Neural cell (in vitro differentiated cells): ENCODE measurements around the gene TM7SF2. TPM values are rescaled to one million over a fixed set of nuclear protein-coding genes. Genes with fewer than 3 reads are reported as not detected.

ENCODE experiments used
- H2AFZ ChIP-seq: fragments of 200-600, 300-800 bp; sonication (generic), shearing (Covaris generic); 2 replicates; pipeline ENCODE4 v1.6.0; 2014; ENCODE audit warnings: low read depth, mild to moderate bottlenecking, antibody characterized with exemption, low read length, moderate library complexity
- H3F3A ChIP-seq: fragments of 200-600 bp; shearing (Covaris generic); 2 replicates; pipeline ENCODE4 v1.6.1; 2016; ENCODE audit warnings: mild to moderate bottlenecking, moderate library complexity, mixed read lengths, antibody characterized with exemption, low read length; ENCODE audit not compliant: insufficient read depth, poor library complexity, severe bottlenecking
- H3K27ac ChIP-seq: fragments of 200-600, 300-800 bp; sonication (generic), shearing (Covaris generic); 2 replicates; pipeline ENCODE4 v1.5.1; 2014; ENCODE audit warnings: mild to moderate bottlenecking, low read length, moderate library complexity
- H3K27me3 ChIP-seq: fragments of 300-800, 200-600 bp; sonication (generic), shearing (Covaris generic); 2 replicates; pipeline ENCODE4 v1.6.0; 2014; ENCODE audit warnings: mild to moderate bottlenecking, low read depth, low read length, moderate library complexity; ENCODE audit not compliant: insufficient read depth
- H3K36me3 ChIP-seq: fragments of 300-800, 200-600 bp; sonication (generic), shearing (Covaris generic); 2 replicates; pipeline ENCODE4 v1.5.1; 2014; ENCODE audit warnings: mild to moderate bottlenecking, antibody characterized with exemption, low read length, moderate library complexity; ENCODE audit not compliant: insufficient read depth
- H3K4me2 ChIP-seq: fragments of 300-800, 200-600 bp; sonication (generic), shearing (Covaris generic); 2 replicates; pipeline ENCODE4 v1.6.0; 2014; ENCODE audit warnings: mild to moderate bottlenecking, low read length
- H3K4me3 ChIP-seq: fragments of 300-800, 200-600 bp; sonication (generic), shearing (Covaris generic); 2 replicates; pipeline ENCODE4 v1.5.1; 2014; ENCODE audit warnings: mild to moderate bottlenecking, low read length, moderate library complexity
- H3K79me2 ChIP-seq: fragments of 200-600 bp; shearing (Covaris generic); replicated peaks from 2 replicates; pipeline ENCODE4 v1.6.0; 2014; ENCODE audit warnings: mild to moderate bottlenecking, low read length, moderate library complexity; ENCODE audit not compliant: insufficient read depth
- H3K9ac ChIP-seq: fragments of 300-800, 200-600 bp; sonication (generic), shearing (Covaris generic); 2 replicates; pipeline ENCODE4 v1.6.1; 2016; ENCODE audit warnings: mild to moderate bottlenecking, low read length, mixed read lengths
- H3K9me2 ChIP-seq: fragments of 200-600 bp; shearing (Covaris generic); 2 replicates; pipeline ENCODE4 v1.6.1; 2016; ENCODE audit warnings: mild to moderate bottlenecking, low read length, mixed read lengths; ENCODE audit not compliant: insufficient read depth
- H3K9me3 ChIP-seq: fragments of 200-600, 300-800 bp; sonication (generic), shearing (Covaris generic); 2 replicates; pipeline ENCODE4 v1.6.1; 2016; ENCODE audit warnings: mild to moderate bottlenecking, mixed run types, low read length, moderate library complexity, mixed read lengths
- H4K20me1 ChIP-seq: fragments of 200-600 bp; shearing (Covaris generic); 2 replicates; pipeline ENCODE4 v1.6.1; 2016; ENCODE audit warnings: mild to moderate bottlenecking, mixed run types; ENCODE audit not compliant: insufficient read depth
- EP300 ChIP-seq: fragments of 450-650 bp; conservative IDR thresholded peaks from 2 replicates; pipeline ENCODE4 v1.6.1; 2014; ENCODE audit warnings: antibody characterized with exemption, mild to moderate bottlenecking, moderate library complexity; ENCODE audit not compliant: poor library complexity, severe bottlenecking
- EZH2 ChIP-seq: fragments of 200-600, 300-800 bp; shearing (Covaris generic), sonication (generic); IDR thresholded peaks from 2 replicates; pipeline ENCODE4 v1.6.1; 2014; ENCODE audit warnings: antibody characterized with exemption, low read length, borderline replicate concordance, mild to moderate bottlenecking; ENCODE audit not compliant: insufficient read depth, poor library complexity, severe bottlenecking
- MXI1 ChIP-seq: fragments of 450-650 bp; conservative IDR thresholded peaks from 2 replicates; pipeline ENCODE4 v1.6.1; 2014; ENCODE audit warnings: antibody characterized with exemption, mild to moderate bottlenecking; ENCODE audit not compliant: poor library complexity, severe bottlenecking
- POLR2AphosphoS5 ChIP-seq: IDR thresholded peaks from 2 replicates; pipeline ENCODE4 v1.6.1; 2012
- RAD21 ChIP-seq: fragments of 450-650 bp; conservative IDR thresholded peaks from 2 replicates; pipeline ENCODE4 v1.6.1; 2014; ENCODE audit warnings: antibody characterized with exemption, mild to moderate bottlenecking, moderate library complexity
- SMC3 ChIP-seq: fragments of 450-650 bp; conservative IDR thresholded peaks from 2 replicates; pipeline ENCODE4 v1.6.1; 2014; ENCODE audit warnings: antibody characterized with exemption, mild to moderate bottlenecking, moderate library complexity; ENCODE audit not compliant: poor library complexity
- TAF1 ChIP-seq: IDR thresholded peaks from 2 replicates; pipeline ENCODE4 v1.6.1; 2012; ENCODE audit warnings: low read depth
- polyA minus RNA-seq: library from RNA; depleted of rRNA, polyadenylated mRNA; stranded (reverse); fragments of >200 nt; gene quantifications from 2 replicates; pipeline ENCODE4 v1.2.3, GENCODE V29; 2014
- polyA plus RNA-seq: library from polyadenylated mRNA; depleted of rRNA; stranded (reverse); fragments of >200 nt; gene quantifications from 2 replicates; pipeline ENCODE4 v1.2.3, GENCODE V29; 2014
- TF ChIP-seq, protein P1 (sequence below): fragments of 450-650 bp; IDR thresholded peaks from 2 replicates; pipeline ENCODE4 v1.5.1; 2014; ENCODE audit warnings: antibody characterized with exemption, mild to moderate bottlenecking, moderate library complexity; ENCODE audit not compliant: poor library complexity, severe bottlenecking
- TF ChIP-seq, protein P2 (sequence below): IDR thresholded peaks from 2 replicates; pipeline ENCODE4 v1.6.1; 2012; ENCODE audit warnings: borderline replicate concordance

The TM7SF2 gene
- polyA plus RNA-seq (78.4 and 99.5 TPM in 2 replicates), polyA minus RNA-seq (70.7 and 78.2 TPM in 2 replicates)

DNA sequence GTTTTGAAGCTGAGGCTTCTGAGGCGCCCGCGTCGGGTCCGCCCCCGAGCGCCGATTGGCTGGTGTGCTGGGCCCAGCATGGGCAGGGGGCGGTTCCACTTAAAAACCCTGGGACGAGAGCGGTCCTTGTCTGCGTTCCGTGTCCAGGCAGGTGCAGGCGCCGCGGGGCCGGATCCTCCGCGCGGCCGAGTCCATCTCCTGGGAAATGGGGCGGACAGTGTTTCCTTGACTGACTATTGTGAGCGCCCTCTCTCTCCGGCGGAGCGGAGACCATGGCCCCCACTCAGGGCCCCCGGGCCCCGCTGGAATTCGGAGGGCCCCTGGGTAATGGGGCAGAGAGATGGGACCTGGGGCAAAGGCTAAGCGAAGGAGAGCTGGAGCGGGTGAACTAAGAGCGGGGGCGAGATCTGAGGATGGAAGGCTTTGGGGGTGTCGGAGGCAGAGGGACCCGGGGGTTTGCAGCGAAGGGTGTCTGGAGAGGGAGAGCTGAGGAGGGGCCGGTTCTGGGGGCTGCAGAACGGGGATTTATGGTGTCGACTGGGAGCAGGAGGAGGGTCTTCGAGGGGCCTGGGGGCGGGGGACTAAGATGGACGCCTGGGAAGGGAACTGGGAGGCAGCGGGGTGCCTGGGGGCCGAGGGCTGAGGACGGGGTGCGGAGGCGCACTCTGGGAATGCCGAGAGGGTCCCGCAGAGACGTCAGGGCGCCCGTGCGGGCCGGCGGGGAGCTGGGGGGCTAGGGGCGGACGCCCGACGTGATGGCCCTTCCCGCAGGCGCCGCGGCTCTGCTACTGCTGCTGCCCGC, at the start of gene TM7SF2:
TSS of gene TM7SF2 (plus strand) at position 129 of the 802 bp plus-strand sequence. CDS start at position 273, 144 bp downstream.
- peak within 1 kb of the TSS; percentile 97 for H3K27ac ChIP-seq
- no peaks in the 10 kb centered on the region for H3K27me3 ChIP-seq
- peaks cover 23% of the 10 kb centered on the region for H3K79me2 ChIP-seq
- no peaks in the 10 kb centered on the region for H3K36me3 ChIP-seq
- TF ChIP-seq TAF1 (peak; percentile 93), SMC3 (no peak), POLR2AphosphoS5 (peak; percentile 99), RAD21 (no peak), EP300 (peak; percentile 36), MXI1 (peak; percentile 65), EZH2 (no peak)
- TF ChIP-seq, protein P1, sequence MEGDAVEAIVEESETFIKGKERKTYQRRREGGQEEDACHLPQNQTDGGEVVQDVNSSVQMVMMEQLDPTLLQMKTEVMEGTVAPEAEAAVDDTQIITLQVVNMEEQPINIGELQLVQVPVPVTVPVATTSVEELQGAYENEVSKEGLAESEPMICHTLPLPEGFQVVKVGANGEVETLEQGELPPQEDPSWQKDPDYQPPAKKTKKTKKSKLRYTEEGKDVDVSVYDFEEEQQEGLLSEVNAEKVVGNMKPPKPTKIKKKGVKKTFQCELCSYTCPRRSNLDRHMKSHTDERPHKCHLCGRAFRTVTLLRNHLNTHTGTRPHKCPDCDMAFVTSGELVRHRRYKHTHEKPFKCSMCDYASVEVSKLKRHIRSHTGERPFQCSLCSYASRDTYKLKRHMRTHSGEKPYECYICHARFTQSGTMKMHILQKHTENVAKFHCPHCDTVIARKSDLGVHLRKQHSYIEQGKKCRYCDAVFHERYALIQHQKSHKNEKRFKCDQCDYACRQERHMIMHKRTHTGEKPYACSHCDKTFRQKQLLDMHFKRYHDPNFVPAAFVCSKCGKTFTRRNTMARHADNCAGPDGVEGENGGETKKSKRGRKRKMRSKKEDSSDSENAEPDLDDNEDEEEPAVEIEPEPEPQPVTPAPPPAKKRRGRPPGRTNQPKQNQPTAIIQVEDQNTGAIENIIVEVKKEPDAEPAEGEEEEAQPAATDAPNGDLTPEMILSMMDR: no peak
- TF ChIP-seq, protein P2, sequence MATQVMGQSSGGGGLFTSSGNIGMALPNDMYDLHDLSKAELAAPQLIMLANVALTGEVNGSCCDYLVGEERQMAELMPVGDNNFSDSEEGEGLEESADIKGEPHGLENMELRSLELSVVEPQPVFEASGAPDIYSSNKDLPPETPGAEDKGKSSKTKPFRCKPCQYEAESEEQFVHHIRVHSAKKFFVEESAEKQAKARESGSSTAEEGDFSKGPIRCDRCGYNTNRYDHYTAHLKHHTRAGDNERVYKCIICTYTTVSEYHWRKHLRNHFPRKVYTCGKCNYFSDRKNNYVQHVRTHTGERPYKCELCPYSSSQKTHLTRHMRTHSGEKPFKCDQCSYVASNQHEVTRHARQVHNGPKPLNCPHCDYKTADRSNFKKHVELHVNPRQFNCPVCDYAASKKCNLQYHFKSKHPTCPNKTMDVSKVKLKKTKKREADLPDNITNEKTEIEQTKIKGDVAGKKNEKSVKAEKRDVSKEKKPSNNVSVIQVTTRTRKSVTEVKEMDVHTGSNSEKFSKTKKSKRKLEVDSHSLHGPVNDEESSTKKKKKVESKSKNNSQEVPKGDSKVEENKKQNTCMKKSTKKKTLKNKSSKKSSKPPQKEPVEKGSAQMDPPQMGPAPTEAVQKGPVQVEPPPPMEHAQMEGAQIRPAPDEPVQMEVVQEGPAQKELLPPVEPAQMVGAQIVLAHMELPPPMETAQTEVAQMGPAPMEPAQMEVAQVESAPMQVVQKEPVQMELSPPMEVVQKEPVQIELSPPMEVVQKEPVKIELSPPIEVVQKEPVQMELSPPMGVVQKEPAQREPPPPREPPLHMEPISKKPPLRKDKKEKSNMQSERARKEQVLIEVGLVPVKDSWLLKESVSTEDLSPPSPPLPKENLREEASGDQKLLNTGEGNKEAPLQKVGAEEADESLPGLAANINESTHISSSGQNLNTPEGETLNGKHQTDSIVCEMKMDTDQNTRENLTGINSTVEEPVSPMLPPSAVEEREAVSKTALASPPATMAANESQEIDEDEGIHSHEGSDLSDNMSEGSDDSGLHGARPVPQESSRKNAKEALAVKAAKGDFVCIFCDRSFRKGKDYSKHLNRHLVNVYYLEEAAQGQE: peak; percentile 67
- peak within 1 kb of the TSS; percentile 21 for H2AFZ ChIP-seq
- H3K4me2 ChIP-seq: peak within 1 kb of the TSS; percentile 99
- no peaks in the 10 kb centered on the region for H3K9me3 ChIP-seq
- no peaks in the 10 kb centered on the region for H4K20me1 ChIP-seq
- no peaks in the 10 kb centered on the region for H3K9me2 ChIP-seq
- H3K9ac ChIP-seq: peak within 1 kb of the TSS; percentile 98
- H3K4me3 ChIP-seq: peak within 1 kb of the TSS; percentile 86
- H3F3A ChIP-seq: no peaks in the 10 kb centered on the region

DNA sequence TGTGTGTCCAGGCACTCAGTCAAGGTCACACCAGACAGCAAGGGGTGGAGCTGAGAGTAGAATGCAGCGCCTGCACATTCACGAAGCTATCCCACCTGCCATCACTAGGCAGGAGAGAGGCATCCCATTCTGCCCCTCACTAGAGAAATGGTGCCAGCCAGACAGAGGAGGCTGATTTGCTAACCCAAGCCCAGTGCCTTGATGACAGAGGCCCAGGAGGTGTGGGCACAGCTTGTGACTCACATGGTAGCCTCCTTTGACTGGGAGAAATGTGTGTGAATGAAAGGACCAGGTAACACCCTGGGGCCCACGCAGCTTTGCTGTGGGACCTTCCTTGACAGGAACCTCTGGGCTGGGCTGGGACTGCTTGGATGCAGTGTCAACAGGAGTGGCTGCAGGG, 48.1 kb upstream of the TM7SF2 start:
- H3K9ac ChIP-seq: no peak overlapping the region
- H3K9me3 ChIP-seq: no peaks in the 10 kb centered on the region
- H3K36me3 ChIP-seq: no peaks in the 10 kb centered on the region
- no peak overlapping the region for H3K27ac ChIP-seq
- no peak overlapping the region for H3K4me3 ChIP-seq
- no peak overlapping the region for H3K4me2 ChIP-seq
- H3K27me3 ChIP-seq: no peaks in the 10 kb centered on the region
- no peaks in the 10 kb centered on the region for H4K20me1 ChIP-seq
- H3K9me2 ChIP-seq: no peaks in the 10 kb centered on the region
- TF ChIP-seq TAF1 (no peak), MXI1 (no peak), EP300 (no peak), SMC3 (no peak)
- TF ChIP-seq, protein P1: no peak
- H3F3A ChIP-seq: no peaks in the 10 kb centered on the region
- no peaks in the 10 kb centered on the region for H3K79me2 ChIP-seq
- no peak overlapping the region for H2AFZ ChIP-seq
